Measurements from ENCODE around the gene MIEF2. TPM values are rescaled to one million over a fixed set of nuclear protein-coding genes. Genes with fewer than 3 reads are reported as not detected.

The MIEF2 gene
- polyA plus RNA-seq, 1 donor from 2014 or later = 74.9 TPM

DNA sequence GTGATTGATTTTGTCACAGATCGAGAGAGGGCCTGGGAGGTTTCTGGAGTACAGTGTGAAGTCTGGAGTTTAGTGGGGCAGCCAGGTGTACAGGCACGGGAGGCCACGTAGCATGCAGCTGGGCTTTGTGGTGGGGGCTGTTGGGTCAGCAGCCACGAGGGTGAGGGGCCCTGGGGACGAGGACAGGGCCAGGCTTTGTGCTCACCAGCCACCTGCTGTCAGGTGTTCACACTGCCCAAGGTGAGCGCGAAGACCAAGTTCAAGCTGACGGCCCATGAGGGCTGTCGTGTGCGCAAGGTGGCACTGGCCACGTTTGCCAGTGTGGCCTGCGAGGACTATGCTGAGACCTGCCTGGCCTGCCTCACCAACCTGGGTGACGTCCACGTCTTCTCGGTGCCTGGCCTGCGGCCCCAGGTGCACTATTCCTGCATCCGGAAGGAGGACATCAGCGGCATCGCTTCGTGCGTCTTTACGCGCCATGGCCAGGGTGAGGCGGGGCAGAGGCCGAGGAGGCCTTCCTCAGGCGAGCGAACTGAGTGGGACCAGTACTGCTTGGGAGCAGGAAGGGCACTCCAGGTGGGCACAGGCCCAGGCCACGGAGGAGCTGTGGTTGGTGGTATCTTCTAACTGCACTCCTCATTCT is 19.1 kb upstream of the MIEF2 start:
- no peak overlapping the region for H3K27ac ChIP-seq (ENCODE audit: low read length)
- no peak overlapping the region for H3K9ac ChIP-seq (ENCODE audit: low read length)
- peaks cover 5% of the 10 kb centered on the region for H3K36me3 ChIP-seq (ENCODE audit: insufficient read depth, low read length)
- H3K9me2 ChIP-seq (ENCODE audit: insufficient read depth, low read length) = no peaks in the 10 kb centered on the region
- H3K4me3 ChIP-seq (ENCODE audit: low read length) = no peak overlapping the region
- no peaks in the 10 kb centered on the region for H3K9me3 ChIP-seq (ENCODE audit: low read length)
- no peaks in the 10 kb centered on the region for H3K27me3 ChIP-seq (ENCODE audit: insufficient read depth, low read depth, low read length)
- H3K79me2 ChIP-seq (replicated peaks; ENCODE audit: insufficient read depth, low read length) = no peaks in the 10 kb centered on the region
- H3K4me2 ChIP-seq (ENCODE audit: low read length) = no peak overlapping the region
- TF ChIP-seq, protein P1, sequence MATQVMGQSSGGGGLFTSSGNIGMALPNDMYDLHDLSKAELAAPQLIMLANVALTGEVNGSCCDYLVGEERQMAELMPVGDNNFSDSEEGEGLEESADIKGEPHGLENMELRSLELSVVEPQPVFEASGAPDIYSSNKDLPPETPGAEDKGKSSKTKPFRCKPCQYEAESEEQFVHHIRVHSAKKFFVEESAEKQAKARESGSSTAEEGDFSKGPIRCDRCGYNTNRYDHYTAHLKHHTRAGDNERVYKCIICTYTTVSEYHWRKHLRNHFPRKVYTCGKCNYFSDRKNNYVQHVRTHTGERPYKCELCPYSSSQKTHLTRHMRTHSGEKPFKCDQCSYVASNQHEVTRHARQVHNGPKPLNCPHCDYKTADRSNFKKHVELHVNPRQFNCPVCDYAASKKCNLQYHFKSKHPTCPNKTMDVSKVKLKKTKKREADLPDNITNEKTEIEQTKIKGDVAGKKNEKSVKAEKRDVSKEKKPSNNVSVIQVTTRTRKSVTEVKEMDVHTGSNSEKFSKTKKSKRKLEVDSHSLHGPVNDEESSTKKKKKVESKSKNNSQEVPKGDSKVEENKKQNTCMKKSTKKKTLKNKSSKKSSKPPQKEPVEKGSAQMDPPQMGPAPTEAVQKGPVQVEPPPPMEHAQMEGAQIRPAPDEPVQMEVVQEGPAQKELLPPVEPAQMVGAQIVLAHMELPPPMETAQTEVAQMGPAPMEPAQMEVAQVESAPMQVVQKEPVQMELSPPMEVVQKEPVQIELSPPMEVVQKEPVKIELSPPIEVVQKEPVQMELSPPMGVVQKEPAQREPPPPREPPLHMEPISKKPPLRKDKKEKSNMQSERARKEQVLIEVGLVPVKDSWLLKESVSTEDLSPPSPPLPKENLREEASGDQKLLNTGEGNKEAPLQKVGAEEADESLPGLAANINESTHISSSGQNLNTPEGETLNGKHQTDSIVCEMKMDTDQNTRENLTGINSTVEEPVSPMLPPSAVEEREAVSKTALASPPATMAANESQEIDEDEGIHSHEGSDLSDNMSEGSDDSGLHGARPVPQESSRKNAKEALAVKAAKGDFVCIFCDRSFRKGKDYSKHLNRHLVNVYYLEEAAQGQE (IDR thresholded peaks at IDR 0.05; ENCODE audit: borderline replicate concordance) = no peak
- H3F3A ChIP-seq (ENCODE audit: insufficient read depth, low read length, poor library complexity, severe bottlenecking) = no peaks in the 10 kb centered on the region
- no peak overlapping the region for H2AFZ ChIP-seq (ENCODE audit: low read depth, low read length)
- H4K20me1 ChIP-seq (ENCODE audit: insufficient read depth) = no peaks in the 10 kb centered on the region

DNA sequence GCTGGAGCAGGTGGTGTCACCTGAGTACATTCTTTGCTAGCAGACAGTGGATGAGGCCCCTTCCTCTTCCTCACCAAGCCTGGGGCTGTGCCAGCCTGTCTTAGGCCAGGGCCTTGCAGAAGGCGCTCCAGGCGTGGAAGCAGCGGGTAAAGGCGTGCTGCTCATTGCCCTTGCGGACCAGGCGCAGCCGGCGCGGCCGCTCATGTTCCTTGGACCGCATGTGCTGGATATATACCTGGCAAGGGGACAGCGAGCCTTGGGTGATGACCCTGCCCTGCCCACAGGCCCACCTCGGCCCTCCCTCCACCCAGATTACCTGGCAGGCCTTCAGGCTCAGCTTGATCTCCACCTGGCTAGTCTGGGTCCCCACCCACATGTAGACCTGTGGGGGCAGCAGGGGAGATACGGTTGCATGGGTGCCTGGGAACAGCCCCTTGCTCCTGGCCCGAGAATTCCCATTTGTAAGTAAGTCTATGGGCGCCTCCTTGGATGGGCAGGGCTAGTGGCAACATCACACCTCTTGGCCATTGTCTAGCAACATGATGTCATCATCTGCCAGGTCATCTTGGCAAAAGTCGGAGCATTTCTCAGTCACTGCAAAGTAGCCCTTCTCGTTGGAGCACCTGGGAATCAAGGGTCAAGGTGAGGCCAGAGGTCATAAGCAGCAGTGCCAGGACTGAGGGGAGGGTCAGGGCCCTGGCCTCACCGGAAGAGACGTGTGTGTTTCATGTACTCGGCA is 15.3 kb upstream of the MIEF2 start:
- H3K9ac ChIP-seq (ENCODE audit: low read length) = no peak overlapping the region
- H3F3A ChIP-seq (ENCODE audit: insufficient read depth, low read length, poor library complexity, severe bottlenecking) = no peaks in the 10 kb centered on the region
- TF ChIP-seq, protein P1 (IDR thresholded peaks at IDR 0.05; ENCODE audit: borderline replicate concordance) = no peak
- peak; percentile 20 for TF ChIP-seq POLR2AphosphoS5 (IDR thresholded peaks at IDR 0.05)
- no peaks in the 10 kb centered on the region for H3K9me3 ChIP-seq (ENCODE audit: low read length)
- H3K79me2 ChIP-seq (replicated peaks; ENCODE audit: insufficient read depth, low read length) = no peaks in the 10 kb centered on the region
- H2AFZ ChIP-seq (ENCODE audit: low read depth, low read length) = no peak overlapping the region
- no peak overlapping the region for H3K4me3 ChIP-seq (ENCODE audit: low read length)
- no peak overlapping the region for H3K27ac ChIP-seq (ENCODE audit: low read length)
- no peaks in the 10 kb centered on the region for H4K20me1 ChIP-seq (ENCODE audit: insufficient read depth)
- no peaks in the 10 kb centered on the region for H3K27me3 ChIP-seq (ENCODE audit: insufficient read depth, low read depth, low read length)
- H3K36me3 ChIP-seq (ENCODE audit: insufficient read depth, low read length) = peaks cover 5% of the 10 kb centered on the region
- no peak overlapping the region for H3K4me2 ChIP-seq (ENCODE audit: low read length)
- no peaks in the 10 kb centered on the region for H3K9me2 ChIP-seq (ENCODE audit: insufficient read depth, low read length)

DNA sequence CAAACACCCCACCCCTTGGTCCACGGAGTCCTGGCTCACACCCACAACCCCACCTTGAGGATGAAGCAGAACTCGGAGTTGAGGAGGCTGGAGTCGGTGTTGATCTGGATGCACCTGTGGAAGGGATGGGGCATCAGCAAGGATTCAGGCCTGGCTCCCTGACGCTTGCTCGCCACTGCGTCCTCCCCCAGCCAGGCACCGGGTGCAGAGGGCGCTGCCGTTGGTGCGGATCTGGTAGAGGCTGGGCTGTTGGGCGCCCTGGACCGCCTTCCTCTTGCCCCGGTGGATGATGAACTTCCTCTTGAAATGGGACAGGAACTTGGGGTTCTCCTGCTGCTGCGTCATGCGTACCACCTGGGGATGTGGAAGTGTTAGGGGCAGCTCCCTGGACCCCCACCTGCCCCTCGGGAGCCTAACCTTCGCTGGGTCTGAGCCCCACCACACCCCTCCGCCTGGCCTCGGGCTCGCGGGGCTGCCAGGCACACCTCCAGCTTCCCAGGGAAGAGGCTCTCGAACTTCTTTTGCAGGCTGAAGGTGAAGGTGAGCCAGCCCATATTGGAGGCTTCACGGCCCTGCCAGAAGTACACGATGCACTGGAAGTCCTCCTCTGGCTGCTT is 14.2 kb upstream of the MIEF2 start:
- peaks cover 5% of the 10 kb centered on the region for H3K36me3 ChIP-seq (ENCODE audit: insufficient read depth, low read length)
- no peaks in the 10 kb centered on the region for H3K79me2 ChIP-seq (replicated peaks; ENCODE audit: insufficient read depth, low read length)
- H3K9ac ChIP-seq (ENCODE audit: low read length) = no peak overlapping the region
- H3K9me3 ChIP-seq (ENCODE audit: low read length) = no peaks in the 10 kb centered on the region
- H4K20me1 ChIP-seq (ENCODE audit: insufficient read depth) = no peaks in the 10 kb centered on the region
- H3K27me3 ChIP-seq (ENCODE audit: insufficient read depth, low read depth, low read length) = no peaks in the 10 kb centered on the region
- H3K9me2 ChIP-seq (ENCODE audit: insufficient read depth, low read length) = no peaks in the 10 kb centered on the region
- no peak overlapping the region for H2AFZ ChIP-seq (ENCODE audit: low read depth, low read length)
- H3F3A ChIP-seq (ENCODE audit: insufficient read depth, low read length, poor library complexity, severe bottlenecking) = no peaks in the 10 kb centered on the region
- no peak overlapping the region for H3K27ac ChIP-seq (ENCODE audit: low read length)
- no peak overlapping the region for H3K4me3 ChIP-seq (ENCODE audit: low read length)
- no peak overlapping the region for H3K4me2 ChIP-seq (ENCODE audit: low read length)
- TF ChIP-seq RAD21 (conservative IDR thresholded peaks at IDR 0.05) (no peak), POLR2AphosphoS5 (IDR thresholded peaks at IDR 0.05) (no peak), EZH2 (IDR thresholded peaks at IDR 0.05; ENCODE audit: borderline replicate concordance, insufficient read depth, low read length, poor library complexity, severe bottlenecking) (no peak), CTCF (IDR thresholded peaks at IDR 0.05; ENCODE audit: poor library complexity, severe bottlenecking) (no peak), TAF1 (IDR thresholded peaks at IDR 0.05; ENCODE audit: low read depth) (no peak), EP300 (conservative IDR thresholded peaks at IDR 0.05; ENCODE audit: poor library complexity, severe bottlenecking) (no peak)
- TF ChIP-seq, protein P1 (IDR thresholded peaks at IDR 0.05; ENCODE audit: borderline replicate concordance) = no peak
